ENCODE measurements around the gene ENPP1.

DNA sequence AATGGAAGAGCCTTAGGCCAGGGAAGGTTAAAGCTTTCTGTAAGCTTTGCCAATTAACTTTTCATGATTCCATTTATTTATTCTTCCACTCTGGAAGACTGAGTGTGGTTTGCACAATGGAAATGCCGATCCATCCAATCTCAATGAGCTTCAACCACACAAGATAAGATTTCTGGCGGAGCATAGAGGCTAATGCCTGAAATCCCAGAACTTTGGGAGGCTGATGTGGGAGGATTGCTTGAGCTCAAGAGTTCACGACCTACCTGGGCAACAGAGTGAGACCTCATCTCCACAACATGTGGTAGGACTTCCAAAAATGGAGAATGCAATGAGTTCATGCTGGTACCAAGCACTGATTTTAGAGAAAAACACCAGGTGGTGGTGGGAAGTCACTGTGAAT is 6.2 kb downstream of the ENPP1 start:
- TF ChIP-seq, protein P1, sequence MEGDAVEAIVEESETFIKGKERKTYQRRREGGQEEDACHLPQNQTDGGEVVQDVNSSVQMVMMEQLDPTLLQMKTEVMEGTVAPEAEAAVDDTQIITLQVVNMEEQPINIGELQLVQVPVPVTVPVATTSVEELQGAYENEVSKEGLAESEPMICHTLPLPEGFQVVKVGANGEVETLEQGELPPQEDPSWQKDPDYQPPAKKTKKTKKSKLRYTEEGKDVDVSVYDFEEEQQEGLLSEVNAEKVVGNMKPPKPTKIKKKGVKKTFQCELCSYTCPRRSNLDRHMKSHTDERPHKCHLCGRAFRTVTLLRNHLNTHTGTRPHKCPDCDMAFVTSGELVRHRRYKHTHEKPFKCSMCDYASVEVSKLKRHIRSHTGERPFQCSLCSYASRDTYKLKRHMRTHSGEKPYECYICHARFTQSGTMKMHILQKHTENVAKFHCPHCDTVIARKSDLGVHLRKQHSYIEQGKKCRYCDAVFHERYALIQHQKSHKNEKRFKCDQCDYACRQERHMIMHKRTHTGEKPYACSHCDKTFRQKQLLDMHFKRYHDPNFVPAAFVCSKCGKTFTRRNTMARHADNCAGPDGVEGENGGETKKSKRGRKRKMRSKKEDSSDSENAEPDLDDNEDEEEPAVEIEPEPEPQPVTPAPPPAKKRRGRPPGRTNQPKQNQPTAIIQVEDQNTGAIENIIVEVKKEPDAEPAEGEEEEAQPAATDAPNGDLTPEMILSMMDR (conservative IDR thresholded peaks at IDR 0.05) = no peak
- TF ChIP-seq ZFX (IDR thresholded peaks at IDR 0.05) = no peak
